HL-60 (cell line): ENCODE results near the gene LILRA6.

Experiments
- CTCF ChIP-seq: IDR thresholded peaks from one replicate; pipeline ENCODE4 v1.5.1; 2011; ENCODE audit warnings: low read length, control low read depth, inconsistent platforms; ENCODE audit not compliant: insufficient read depth
- GABPA ChIP-seq: IDR thresholded peaks from 2 replicates; pipeline ENCODE4 v1.6.1; 2012; ENCODE audit warnings: low read depth
- POLR2AphosphoS5 ChIP-seq: IDR thresholded peaks from 2 replicates; pipeline ENCODE4 v1.6.1; 2012; ENCODE audit warnings: low read depth
- REST ChIP-seq: IDR thresholded peaks from 2 replicates; pipeline ENCODE4 v1.6.1; 2012; ENCODE audit warnings: low read depth; ENCODE audit not compliant: insufficient replicate concordance
- SPI1 ChIP-seq: IDR thresholded peaks from 2 replicates; pipeline ENCODE4 v1.6.1; 2012; ENCODE audit warnings: low read depth, mild to moderate bottlenecking, borderline replicate concordance

- TF ChIP-seq REST (no peak), CTCF (no peak), POLR2AphosphoS5 (no peak), GABPA (no peak), SPI1 (peak; percentile 16; the same call in 1 of the 2 replicates)
Observed at GRCh38 chr19:54209811-54210494, 32.6 kb downstream of the LILRA6 start.
